ENCODE measurements around the gene PTGDR.

PTGDR gene

DNA sequence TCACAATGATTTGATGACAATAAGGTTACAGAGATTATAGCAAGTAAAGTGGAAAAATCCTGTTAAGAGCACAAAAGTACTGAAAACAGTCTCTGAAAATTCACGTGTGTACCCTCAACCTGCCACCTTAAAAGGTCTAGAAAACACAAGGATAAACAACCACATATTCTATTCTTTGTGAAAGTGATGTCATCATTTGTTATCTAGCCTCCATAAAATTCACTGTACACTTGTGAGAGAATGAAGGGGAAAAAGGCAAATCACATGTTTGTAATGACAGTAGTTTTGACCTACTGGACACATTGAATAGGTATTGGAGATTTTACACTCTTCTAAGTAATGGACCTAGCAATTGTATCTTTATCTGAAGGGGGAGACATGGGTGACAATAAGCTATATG is 4.0 kb downstream of the PTGDR start:
- DNase-seq (ENCODE audit: low read depth): no peak
- H3K4me3 ChIP-seq (ENCODE audit: low read depth, low read length): no peak overlapping the region
- TF ChIP-seq, protein P1, sequence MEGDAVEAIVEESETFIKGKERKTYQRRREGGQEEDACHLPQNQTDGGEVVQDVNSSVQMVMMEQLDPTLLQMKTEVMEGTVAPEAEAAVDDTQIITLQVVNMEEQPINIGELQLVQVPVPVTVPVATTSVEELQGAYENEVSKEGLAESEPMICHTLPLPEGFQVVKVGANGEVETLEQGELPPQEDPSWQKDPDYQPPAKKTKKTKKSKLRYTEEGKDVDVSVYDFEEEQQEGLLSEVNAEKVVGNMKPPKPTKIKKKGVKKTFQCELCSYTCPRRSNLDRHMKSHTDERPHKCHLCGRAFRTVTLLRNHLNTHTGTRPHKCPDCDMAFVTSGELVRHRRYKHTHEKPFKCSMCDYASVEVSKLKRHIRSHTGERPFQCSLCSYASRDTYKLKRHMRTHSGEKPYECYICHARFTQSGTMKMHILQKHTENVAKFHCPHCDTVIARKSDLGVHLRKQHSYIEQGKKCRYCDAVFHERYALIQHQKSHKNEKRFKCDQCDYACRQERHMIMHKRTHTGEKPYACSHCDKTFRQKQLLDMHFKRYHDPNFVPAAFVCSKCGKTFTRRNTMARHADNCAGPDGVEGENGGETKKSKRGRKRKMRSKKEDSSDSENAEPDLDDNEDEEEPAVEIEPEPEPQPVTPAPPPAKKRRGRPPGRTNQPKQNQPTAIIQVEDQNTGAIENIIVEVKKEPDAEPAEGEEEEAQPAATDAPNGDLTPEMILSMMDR (IDR thresholded peaks at IDR 0.05; ENCODE audit: low read depth, low read length, missing control alignments): no peak

DNA sequence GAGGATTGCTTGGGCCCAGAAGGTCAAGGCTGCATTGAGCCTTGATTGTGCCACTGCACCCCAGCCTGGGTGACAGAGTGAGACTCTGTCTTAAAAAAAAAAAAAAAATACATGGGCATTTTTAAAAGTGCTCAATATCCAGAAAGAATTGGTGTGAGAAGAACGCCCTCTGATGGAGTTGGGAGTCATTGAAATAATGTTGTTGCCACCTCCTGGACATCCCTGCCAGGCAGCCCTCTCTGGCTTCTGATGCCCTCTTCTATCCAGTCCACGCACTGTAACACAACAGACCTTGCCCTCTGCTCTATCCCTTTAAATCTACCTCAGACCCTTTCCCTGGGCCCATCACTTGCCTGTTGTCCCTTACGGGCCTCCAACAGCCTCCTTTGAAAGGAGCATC is 4.9 kb downstream of the PTGDR start:
- TF ChIP-seq, protein P1 (IDR thresholded peaks at IDR 0.05; ENCODE audit: low read depth, low read length, missing control alignments): peak; percentile 50
- H3K4me3 ChIP-seq (ENCODE audit: low read depth, low read length): no peak overlapping the region
- no peak for DNase-seq (ENCODE audit: low read depth)

DNA sequence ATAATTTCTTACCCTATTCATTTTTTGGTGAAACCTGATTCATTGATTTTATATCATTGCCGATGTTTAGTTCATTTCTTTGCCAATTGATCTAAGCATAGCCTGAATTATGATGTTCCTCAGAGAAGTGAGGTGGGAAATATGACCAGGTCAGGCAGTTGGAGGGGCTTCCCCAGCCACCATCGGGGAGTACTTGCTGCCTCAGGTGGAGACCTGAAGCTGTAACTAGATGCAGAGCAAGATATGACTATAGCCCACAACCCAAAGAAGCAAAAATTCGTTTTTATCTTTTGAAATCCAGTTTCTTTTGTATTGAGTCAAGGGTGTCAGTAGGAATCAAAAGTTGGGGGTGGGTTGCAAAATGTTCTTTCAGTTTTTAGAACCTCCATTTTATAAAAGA is 7.9 kb downstream of the PTGDR start:
- TF ChIP-seq, protein P1 (IDR thresholded peaks at IDR 0.05; ENCODE audit: low read depth, low read length, missing control alignments): no peak
- DNase-seq (ENCODE audit: low read depth): no peak
- no peak overlapping the region for H3K4me3 ChIP-seq (ENCODE audit: low read depth, low read length)

DNA sequence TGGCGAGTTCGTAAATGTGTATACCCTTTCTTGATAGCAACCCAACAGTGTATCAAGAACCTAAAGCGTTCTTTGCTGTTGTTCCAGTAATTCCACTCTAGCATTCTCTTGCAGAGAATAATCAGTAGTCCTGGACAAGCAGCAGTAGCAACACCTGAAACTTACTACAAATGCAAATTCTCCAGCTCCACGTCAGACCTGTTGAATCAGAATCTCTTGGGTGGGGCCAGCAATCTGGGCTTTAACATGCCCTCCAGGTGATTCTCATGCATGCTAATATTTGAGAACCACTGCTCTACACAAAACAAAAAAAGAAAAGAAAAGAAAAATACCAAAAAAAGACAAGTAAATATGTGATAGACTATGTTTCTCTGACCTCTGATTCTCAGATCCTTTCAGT is 10.1 kb downstream of the PTGDR start:
- DNase-seq (ENCODE audit: low read depth): no peak
- no peak overlapping the region for H3K4me3 ChIP-seq (ENCODE audit: low read depth, low read length)

DNA sequence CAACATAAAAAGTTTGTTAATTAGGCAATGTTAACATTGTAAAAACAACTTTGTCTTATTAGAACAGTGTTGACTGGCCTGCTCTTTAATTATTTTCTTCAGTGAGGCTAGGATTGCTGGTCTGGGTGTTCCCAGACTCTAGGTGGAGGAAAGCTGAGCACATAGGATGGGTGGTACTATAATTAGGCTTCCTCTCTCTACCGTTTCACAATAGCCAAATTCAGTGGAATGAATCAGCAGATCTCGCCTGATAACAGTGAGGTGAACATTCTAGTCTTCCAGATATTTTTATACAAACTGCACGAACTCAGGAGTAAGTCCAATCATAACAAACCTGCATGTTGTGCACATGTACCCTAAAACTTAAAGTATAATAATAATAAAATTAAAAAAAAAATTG is 11.9 kb downstream of the PTGDR start:
- TF ChIP-seq, protein P1 (IDR thresholded peaks at IDR 0.05; ENCODE audit: low read depth, low read length, missing control alignments): no peak
- DNase-seq (ENCODE audit: low read depth): no peak
- H3K4me3 ChIP-seq (ENCODE audit: low read depth, low read length): no peak overlapping the region

More for the DNA sequence above, 10.1 kb downstream of the PTGDR start:
- TF ChIP-seq, protein P1 (IDR thresholded peaks at IDR 0.05; ENCODE audit: low read depth, low read length, missing control alignments): no peak

DNA sequence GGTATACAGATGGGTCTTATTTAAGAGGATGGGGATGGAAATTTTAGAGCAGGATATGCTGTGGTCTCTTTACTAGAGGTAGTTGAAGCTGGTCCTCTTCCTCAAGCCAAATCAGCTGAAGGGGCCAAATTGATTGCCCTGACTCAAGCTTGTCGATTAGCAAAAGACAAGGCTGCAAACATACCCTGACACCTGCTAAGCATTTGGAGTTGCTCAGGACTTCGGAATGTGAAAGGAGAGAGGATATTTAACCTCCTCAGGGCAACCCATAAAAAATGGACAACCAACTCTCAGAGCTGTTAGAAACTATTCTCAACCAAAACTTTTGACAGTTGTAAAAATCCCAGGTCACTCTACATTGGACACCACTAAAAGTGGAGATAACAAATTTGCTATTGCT is 15.6 kb downstream of the PTGDR start:
- TF ChIP-seq, protein P1 (IDR thresholded peaks at IDR 0.05; ENCODE audit: low read depth, low read length, missing control alignments): no peak
- no peak for DNase-seq (ENCODE audit: low read depth)
- no peak overlapping the region for H3K4me3 ChIP-seq (ENCODE audit: low read depth, low read length)

Data from GM12864 (cell line).